HepG2 (cell line): ENCODE data around the gene KCNS1.

ENCODE experiments used
- EZH2 ChIP-seq: conservative IDR thresholded peaks from 2 replicates; pipeline ENCODE4 v1.6.1; 2012; ENCODE audit warnings: mild to moderate bottlenecking, low read depth, low read length, moderate library complexity
- GATAD1 ChIP-seq: IDR thresholded peaks from 2 replicates; pipeline ENCODE4 v1.6.1; 2016; ENCODE audit warnings: missing genetic modification reagents, missing compliant biosample characterization
- SP5 ChIP-seq: IDR thresholded peaks from 2 replicates; pipeline ENCODE4 v1.6.1; 2016; ENCODE audit warnings: low read depth, borderline replicate concordance
- UBTF ChIP-seq: sonication (generic); formaldehyde crosslinking; IDR thresholded peaks from 2 replicates; pipeline ENCODE4 v1.4.0; 2020; ENCODE audit warnings: mild to moderate bottlenecking, missing genetic modification reagents
- YY1 ChIP-seq: IDR thresholded peaks from 2 replicates; pipeline ENCODE4 v1.6.1; 2011; ENCODE audit warnings: low read length, low read depth, moderate library complexity, mild to moderate bottlenecking; ENCODE audit not compliant: insufficient read depth, insufficient replicate concordance

- TF ChIP-seq SP5 (CRISPR knock-in tag) (no peak), YY1 (no peak), UBTF (CRISPR knock-in tag) (no peak), GATAD1 (CRISPR knock-in tag) (no peak), EZH2 (no peak)
Measured at GRCh38 chr20:45051204-45052060, 49.5 kb downstream of the KCNS1 start.
